ENCODE results near the gene SH2D3A. TPM values are rescaled to one million over a fixed set of nuclear protein-coding genes. Genes with fewer than 3 reads are reported as not detected.

Gene SH2D3A
- total and polyA plus RNA-seq, 7 donors, result 0.66 to 42.7 (median 26.9) TPM; not detected in 3

DNA sequence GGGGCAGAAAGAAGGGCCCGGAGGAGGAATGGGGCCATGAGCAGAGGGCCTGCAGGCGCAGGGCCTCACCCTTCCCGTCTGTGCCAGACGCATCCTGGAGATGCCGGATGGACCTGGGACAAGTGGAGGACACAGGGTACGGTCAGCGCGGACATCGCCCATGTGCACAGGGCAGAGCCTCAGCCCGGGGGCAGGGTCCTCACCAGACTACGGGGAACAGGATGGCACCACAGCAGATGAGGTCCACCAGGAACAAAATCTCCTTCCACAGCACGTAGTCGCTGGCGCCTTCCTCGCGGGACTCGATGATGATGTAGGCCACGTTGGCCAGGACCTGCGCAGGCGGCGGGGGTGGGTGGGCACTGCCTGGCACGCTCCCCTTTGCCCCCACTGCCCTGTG lies 35.4 kb downstream of the SH2D3A start:
- peaks cover 0 to 25% (median 16%) of the 10 kb centered on the region in 4 donors for H3K4me1 ChIP-seq
- no peak overlapping the region for H3K27ac ChIP-seq
- H3K9me3 ChIP-seq, result no peaks in the 10 kb centered on the region
- intact Hi-C loops (cut with DNase I), result loop anchor here (10.0 kb wide), 3 partner anchors 333 to 1193 kb away; partner anchors contain the start of genes CTXN1, PNPLA6, SNAPC2 and ZNF557
- WGBS, 2 donors, result 92 to 93% methylated on average over 22 of the region's 22 CpGs
- no peaks in the 10 kb centered on the region for H3K27me3 ChIP-seq
- TF ChIP-seq, protein P1, sequence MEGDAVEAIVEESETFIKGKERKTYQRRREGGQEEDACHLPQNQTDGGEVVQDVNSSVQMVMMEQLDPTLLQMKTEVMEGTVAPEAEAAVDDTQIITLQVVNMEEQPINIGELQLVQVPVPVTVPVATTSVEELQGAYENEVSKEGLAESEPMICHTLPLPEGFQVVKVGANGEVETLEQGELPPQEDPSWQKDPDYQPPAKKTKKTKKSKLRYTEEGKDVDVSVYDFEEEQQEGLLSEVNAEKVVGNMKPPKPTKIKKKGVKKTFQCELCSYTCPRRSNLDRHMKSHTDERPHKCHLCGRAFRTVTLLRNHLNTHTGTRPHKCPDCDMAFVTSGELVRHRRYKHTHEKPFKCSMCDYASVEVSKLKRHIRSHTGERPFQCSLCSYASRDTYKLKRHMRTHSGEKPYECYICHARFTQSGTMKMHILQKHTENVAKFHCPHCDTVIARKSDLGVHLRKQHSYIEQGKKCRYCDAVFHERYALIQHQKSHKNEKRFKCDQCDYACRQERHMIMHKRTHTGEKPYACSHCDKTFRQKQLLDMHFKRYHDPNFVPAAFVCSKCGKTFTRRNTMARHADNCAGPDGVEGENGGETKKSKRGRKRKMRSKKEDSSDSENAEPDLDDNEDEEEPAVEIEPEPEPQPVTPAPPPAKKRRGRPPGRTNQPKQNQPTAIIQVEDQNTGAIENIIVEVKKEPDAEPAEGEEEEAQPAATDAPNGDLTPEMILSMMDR (IDR thresholded peaks at IDR 0.05), result no peak
- TF ChIP-seq POLR2AphosphoS5 (IDR thresholded peaks at IDR 0.05) (no peak), EP300 (IDR thresholded peaks at IDR 0.05) (no peak), POLR2A (IDR thresholded peaks at IDR 0.05) (no peak)
- H3K36me3 ChIP-seq, result peaks cover 0 to 41% (median 30%) of the 10 kb centered on the region in 4 donors
- DNase-seq, result peak; percentile 54
- H3K4me3 ChIP-seq, result no peak overlapping the region

DNA sequence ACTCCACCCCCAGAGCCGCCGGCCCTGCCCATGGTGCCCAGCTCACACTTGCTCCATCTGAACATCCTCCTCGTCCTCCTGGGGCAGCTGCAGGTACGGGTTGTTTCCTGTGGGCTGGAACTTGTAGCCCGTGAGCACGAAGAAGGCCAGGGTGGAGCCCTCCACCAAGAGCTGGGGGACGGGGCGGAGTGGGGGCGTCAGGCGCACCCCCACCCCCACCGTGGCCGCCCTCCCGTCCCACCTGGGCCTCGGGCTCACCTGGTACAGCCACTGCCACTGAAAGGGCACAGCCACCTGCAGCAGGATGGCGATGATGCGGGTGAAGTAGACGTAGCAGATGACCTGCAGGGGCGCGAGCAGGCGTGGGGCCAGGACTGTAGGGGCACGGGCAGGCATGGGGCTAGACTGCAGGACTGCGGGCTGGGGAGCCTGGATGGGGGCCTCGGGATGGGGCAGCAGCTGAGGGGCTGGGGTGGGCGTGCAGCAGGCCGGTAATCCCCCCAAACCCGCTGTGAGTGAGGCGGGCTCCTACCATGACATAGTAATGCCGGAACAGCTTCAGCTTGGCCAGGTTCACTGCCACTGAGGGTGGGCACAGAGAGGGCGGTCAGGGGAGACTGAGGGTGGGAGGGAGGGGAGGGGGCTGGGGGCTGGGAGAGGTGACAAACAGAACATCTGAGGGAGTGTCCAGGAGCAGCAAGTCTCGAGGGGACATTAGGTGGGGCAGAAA lies 36.1 kb downstream of the SH2D3A start:
- Histone ChIP-seq H3K4me1 (peaks cover 0 to 18% (median 11%) of the 10 kb centered on the region in 4 donors), H3K4me3 (no peak overlapping the region), H3K27me3 (no peaks in the 10 kb centered on the region), H3K36me3 (peaks cover 0 to 41% (median 30%) of the 10 kb centered on the region in 4 donors), H3K27ac (peak overlapping the region in 1 of 4 donors; percentile 6), H3K9me3 (no peaks in the 10 kb centered on the region)
- WGBS, 2 donors, result 72 to 86% methylated on average over 30 of the region's 30 CpGs
- DNase-seq, result peak; percentile 65
- intact Hi-C loops (cut with DNase I), result loop anchor here (10.0 kb wide), 3 partner anchors 334 to 1194 kb away; partner anchors contain the start of genes CTXN1, PNPLA6, SNAPC2 and ZNF557
- TF ChIP-seq EP300 (IDR thresholded peaks at IDR 0.05) (no peak), POLR2A (IDR thresholded peaks at IDR 0.05) (no peak), POLR2AphosphoS5 (IDR thresholded peaks at IDR 0.05) (no peak)
- TF ChIP-seq, protein P1 (IDR thresholded peaks at IDR 0.05), result no peak

DNA sequence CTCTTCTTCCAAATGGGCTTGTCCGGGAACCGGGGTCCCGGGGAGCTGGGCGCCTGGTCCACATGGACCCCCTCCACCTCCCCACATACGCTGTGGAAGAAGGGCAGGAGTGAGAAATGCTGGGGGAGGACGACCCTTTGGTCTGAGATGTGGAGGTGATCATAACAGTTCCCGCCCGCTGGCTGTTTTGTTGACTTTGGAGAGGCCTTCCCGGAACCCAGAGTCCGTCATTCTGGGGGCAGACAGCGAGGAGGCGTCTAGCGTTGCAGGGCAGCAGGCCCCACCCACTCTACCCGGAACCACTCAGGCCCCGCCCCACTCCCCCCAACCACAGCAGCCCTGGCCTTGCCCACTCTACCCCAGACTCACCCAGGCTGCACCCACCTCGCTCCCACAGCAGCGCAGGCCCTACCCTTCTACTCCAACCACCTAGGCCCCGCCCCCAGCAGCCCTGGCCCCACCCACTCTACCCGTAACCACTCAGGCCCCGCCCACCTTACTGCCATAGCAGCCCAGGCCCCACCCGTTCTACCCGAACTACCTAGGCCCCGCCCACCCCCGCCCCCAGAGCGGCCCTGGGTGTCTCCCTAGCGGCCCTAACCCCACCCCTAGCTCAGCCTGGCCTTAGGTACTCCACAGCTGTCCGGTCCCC lies 37.0 kb downstream of the SH2D3A start:
- intact Hi-C loops (cut with DNase I), result loop anchor here (10.0 kb wide), 3 partner anchors 335 to 1195 kb away; partner anchors contain the start of genes CTXN1, PNPLA6, SNAPC2 and ZNF557
- no peak for TF ChIP-seq POLR2A (IDR thresholded peaks at IDR 0.05)
- no peak for TF ChIP-seq POLR2AphosphoS5 (IDR thresholded peaks at IDR 0.05)
- no peak for TF ChIP-seq EP300 (IDR thresholded peaks at IDR 0.05)
- TF ChIP-seq, protein P1 (IDR thresholded peaks at IDR 0.05), result no peak
- WGBS, 2 donors, result 19 to 65% methylated on average over 27 of the region's 27 CpGs
- Histone ChIP-seq H3K27ac (peak overlapping the region in 1 of 4 donors; percentile 10), H3K9me3 (no peaks in the 10 kb centered on the region), H3K36me3 (peaks cover 0 to 41% (median 28%) of the 10 kb centered on the region in 4 donors), H3K4me3 (peak overlapping the region in 1 of 4 donors; percentile 10), H3K27me3 (no peaks in the 10 kb centered on the region), H3K4me1 (peaks cover 0 to 9% (median 3%) of the 10 kb centered on the region in 4 donors)
- DNase-seq, result peak; percentile 86

DNA sequence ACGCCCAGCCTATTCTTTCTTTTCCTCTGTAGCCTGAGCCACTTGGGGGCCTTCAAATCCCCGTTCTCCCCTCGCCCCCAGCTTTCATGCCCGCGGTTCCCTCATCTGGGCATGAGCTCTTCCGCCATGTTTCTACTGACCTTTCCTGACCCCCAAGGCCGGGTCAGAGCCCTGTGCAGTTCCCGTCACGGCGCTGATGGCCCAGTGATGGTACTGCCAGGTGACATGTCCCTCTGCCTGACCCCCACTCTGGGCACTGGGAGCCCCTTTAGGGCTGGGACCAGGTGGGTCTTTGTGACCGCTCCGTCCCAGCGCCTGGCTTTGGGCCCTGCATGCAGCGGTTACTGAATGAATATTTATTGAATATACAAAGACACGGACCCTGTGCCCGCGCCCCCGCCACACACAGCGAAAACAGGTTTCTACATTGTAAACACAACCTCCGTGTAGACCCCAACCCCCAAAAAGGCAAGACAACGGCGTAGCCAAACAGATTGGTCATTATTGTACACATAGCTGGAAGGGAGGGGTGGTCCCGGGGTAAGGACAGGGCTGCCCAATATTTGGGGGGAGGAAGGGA lies 37.6 kb downstream of the SH2D3A start:
- no peak for DNase-seq
- Histone ChIP-seq H3K9me3 (no peaks in the 10 kb centered on the region), H3K4me3 (peak overlapping the region in 1 of 4 donors; percentile 10), H3K27me3 (no peaks in the 10 kb centered on the region), H3K36me3 (peaks cover 0 to 41% (median 26%) of the 10 kb centered on the region in 4 donors), H3K4me1 (peaks cover 0 to 6% (median 0%) of the 10 kb centered on the region in 4 donors), H3K27ac (peak overlapping the region in 1 of 4 donors; percentile 10)
- intact Hi-C loops (cut with DNase I), result loop anchor here (10.0 kb wide), 3 partner anchors 335 to 1195 kb away; partner anchors contain the start of genes CTXN1, PNPLA6, SNAPC2 and ZNF557
- no peak for TF ChIP-seq POLR2AphosphoS5 (IDR thresholded peaks at IDR 0.05)
- TF ChIP-seq EP300 (IDR thresholded peaks at IDR 0.05), result no peak
- TF ChIP-seq, protein P1 (IDR thresholded peaks at IDR 0.05), result no peak
- TF ChIP-seq POLR2A (IDR thresholded peaks at IDR 0.05), result no peak
- 81 to 83% methylated on average over 23 of the region's 23 CpGs for WGBS, 2 donors
